Limb (tissue), 2 donors: ENCODE measurements around the gene CAMK2D.

Experiments used
- DNase-seq, 2 donors: peaks; one replicate each; pipeline ENCODE4 v3.0.0-alpha.2; 2016; ENCODE audit errors: extremely low spot score in 2 of 2

Gene CAMK2D

GRCh38 chr4:113684534-113685091 lies 76.9 kb downstream of the CAMK2D start:
- DNase-seq: peak in 1 of 2 donors; percentile 18

- no peak for DNase-seq
Measured at GRCh38 chr4:113682730-113683537, 78.6 kb downstream of the CAMK2D start.

GRCh38 chr4:113678641-113679040 lies 82.9 kb downstream of the CAMK2D start:
- DNase-seq: no peak

GRCh38 chr4:113677325-113677724 lies 84.2 kb downstream of the CAMK2D start:
- DNase-seq: no peak

- no peak for DNase-seq
Measured at GRCh38 chr4:113675731-113676697, 85.5 kb downstream of the CAMK2D start.

- DNase-seq: no peak
Measured at GRCh38 chr4:113674733-113675132, 86.8 kb downstream of the CAMK2D start.

- DNase-seq: no peak
Measured at GRCh38 chr4:113674251-113674650, 87.3 kb downstream of the CAMK2D start.

GRCh38 chr4:113673450-113673849 lies 88.1 kb downstream of the CAMK2D start:
- DNase-seq: no peak

- no peak for DNase-seq
Measured at GRCh38 chr4:113666386-113667114, 95.0 kb downstream of the CAMK2D start.

GRCh38 chr4:113665036-113665435 lies 96.5 kb downstream of the CAMK2D start:
- no peak for DNase-seq

- DNase-seq: no peak
Measured at GRCh38 chr4:113662581-113662980, 99.0 kb downstream of the CAMK2D start.

- no peak for DNase-seq
Measured at GRCh38 chr4:113659127-113659526, 102.4 kb downstream of the CAMK2D start.

GRCh38 chr4:113657586-113658233 lies 103.8 kb downstream of the CAMK2D start:
- DNase-seq: peak in 1 of 2 donors; percentile 24

- no peak for DNase-seq
Measured at GRCh38 chr4:113653871-113654270, 107.7 kb downstream of the CAMK2D start.

- DNase-seq: no peak
Measured at GRCh38 chr4:113646442-113646822, 115.1 kb downstream of the CAMK2D start.

GRCh38 chr4:113645771-113646441 lies 115.6 kb downstream of the CAMK2D start:
- no peak for DNase-seq

- DNase-seq: no peak
Measured at GRCh38 chr4:113645288-113645687, 116.2 kb downstream of the CAMK2D start.

- DNase-seq: no peak
Measured at GRCh38 chr4:113644398-113644797, 117.1 kb downstream of the CAMK2D start.

- DNase-seq: no peak
Measured at GRCh38 chr4:113643505-113643904, 118.0 kb downstream of the CAMK2D start.

GRCh38 chr4:113641025-113641431 lies 120.5 kb downstream of the CAMK2D start:
- no peak for DNase-seq
